H9 (cell line): ENCODE data around the gene NALCN. TPM values are rescaled to one million over a fixed set of nuclear protein-coding genes. Genes with fewer than 3 reads are reported as not detected.

Experiments
- DNase-seq: peaks from one replicate; pipeline ENCODE4 v3.0.0-alpha.2; 2017
- H2AFZ ChIP-seq: one replicate; pipeline ENCODE4 v1.6.1; 2013; ENCODE audit warnings: mild to moderate bottlenecking, low read length, control low read depth, moderate library complexity
- H2AK5ac ChIP-seq: 2 replicates; pipeline ENCODE4 v1.6.1; 2013; ENCODE audit warnings: low read length, control low read depth, mixed read lengths; ENCODE audit not compliant: insufficient read length
- H2BK120ac ChIP-seq: one replicate; pipeline ENCODE4 v1.6.1; 2013; ENCODE audit warnings: low read depth, mild to moderate bottlenecking, low read length, control low read depth, inconsistent platforms; ENCODE audit not compliant: poor library complexity, severe bottlenecking
- H2BK12ac ChIP-seq: 2 replicates; pipeline ENCODE4 v1.6.1; 2013; ENCODE audit warnings: low read length, control low read depth, mixed read lengths, low read depth; ENCODE audit not compliant: insufficient read length
- H2BK15ac ChIP-seq: 2 replicates; pipeline ENCODE4 v1.6.1; 2013; ENCODE audit warnings: low read depth, low read length, control low read depth
- H2BK20ac ChIP-seq: one replicate; pipeline ENCODE4 v1.6.1; 2013; ENCODE audit warnings: low read depth, mild to moderate bottlenecking, low read length, control low read depth, inconsistent platforms; ENCODE audit not compliant: poor library complexity, severe bottlenecking
- H2BK5ac ChIP-seq: 2 replicates; pipeline ENCODE4 v1.6.1; 2013; ENCODE audit warnings: low read length, control low read depth, mixed read lengths; ENCODE audit not compliant: insufficient read length
- H3K14ac ChIP-seq: 2 replicates; pipeline ENCODE4 v1.6.1; 2013; ENCODE audit warnings: low read length, control low read depth; ENCODE audit not compliant: insufficient read depth
- H3K18ac ChIP-seq: 2 replicates; pipeline ENCODE4 v1.6.1; 2013; ENCODE audit warnings: low read depth, mild to moderate bottlenecking, mixed read lengths, low read length, control low read depth; ENCODE audit not compliant: insufficient read length
- H3K23ac ChIP-seq: 2 replicates; pipeline ENCODE4 v1.6.1; 2013; ENCODE audit warnings: low read length, control low read depth, mixed read lengths, low read depth; ENCODE audit not compliant: insufficient read length
- H3K23me2 ChIP-seq: 2 replicates; pipeline ENCODE4 v1.6.1; 2013; ENCODE audit warnings: low read depth, mild to moderate bottlenecking, mixed read lengths, low read length, control low read depth; ENCODE audit not compliant: insufficient read length, poor library complexity, severe bottlenecking
- H3K27ac ChIP-seq: 2 replicates; pipeline ENCODE4 v1.5.1; 2013; ENCODE audit warnings: low read length, control low read depth, mixed read lengths, low read depth; ENCODE audit not compliant: insufficient read length
- H3K27me3 ChIP-seq: 2 replicates; pipeline ENCODE4 v1.6.1; 2013; ENCODE audit warnings: low read length, control low read depth, inconsistent platforms; ENCODE audit not compliant: insufficient read depth
- H3K4ac ChIP-seq: 2 replicates; pipeline ENCODE4 v1.6.1; 2013; ENCODE audit warnings: low read depth, mild to moderate bottlenecking, control low read depth, inconsistent platforms, low read length, moderate library complexity
- H3K4me1 ChIP-seq: 2 replicates; pipeline ENCODE4 v1.6.1; 2013; ENCODE audit warnings: low read length, control low read depth, inconsistent platforms; ENCODE audit not compliant: insufficient read depth
- H3K4me2 ChIP-seq: 2 replicates; pipeline ENCODE4 v1.6.1; 2013; ENCODE audit warnings: low read length, control low read depth, mixed read lengths; ENCODE audit not compliant: insufficient read length, insufficient read depth
- H3K56ac ChIP-seq: 2 replicates; pipeline ENCODE4 v1.6.1; 2013; ENCODE audit warnings: low read depth, mild to moderate bottlenecking, mixed read lengths, low read length, control low read depth; ENCODE audit not compliant: insufficient read length
- H3K79me1 ChIP-seq: 2 replicates; pipeline ENCODE4 v1.6.1; 2013; ENCODE audit warnings: low read depth, mild to moderate bottlenecking, moderate library complexity, low read length, control low read depth, inconsistent platforms; ENCODE audit not compliant: insufficient read depth, poor library complexity, severe bottlenecking
- H3K79me2 ChIP-seq: 2 replicates; pipeline ENCODE4 v1.6.1; 2013; ENCODE audit warnings: low read length, control low read depth, inconsistent platforms; ENCODE audit not compliant: insufficient read depth
- H3K9ac ChIP-seq: 2 replicates; pipeline ENCODE4 v1.6.1; 2013; ENCODE audit warnings: low read length, control low read depth, mixed read lengths; ENCODE audit not compliant: insufficient read length; ENCODE audit errors: extremely low read depth
- H3K9me3 ChIP-seq: one replicate; pipeline ENCODE4 v1.6.1; 2013; ENCODE audit warnings: low read depth, low read length, inconsistent platforms; ENCODE audit not compliant: control insufficient read depth
- H3T11ph ChIP-seq: one replicate; pipeline ENCODE4 v1.6.1; 2013; ENCODE audit warnings: mild to moderate bottlenecking, low read length, control low read depth, inconsistent platforms
- H4K20me1 ChIP-seq: one replicate; pipeline ENCODE4 v1.6.1; 2013; ENCODE audit not compliant: control insufficient read depth, insufficient read length, insufficient read depth
- H4K5ac ChIP-seq: 2 replicates; pipeline ENCODE4 v1.6.1; 2013; ENCODE audit warnings: low read depth, mild to moderate bottlenecking, mixed read lengths, low read length, control low read depth; ENCODE audit not compliant: insufficient read length
- H4K8ac ChIP-seq: replicated peaks from 2 replicates; pipeline ENCODE4 v1.6.1; 2013; ENCODE audit warnings: low read length, control low read depth, mixed read lengths, low read depth; ENCODE audit not compliant: insufficient read length
- H4K91ac ChIP-seq: 2 replicates; pipeline ENCODE4 v1.6.1; 2013; ENCODE audit warnings: low read depth, mild to moderate bottlenecking, moderate library complexity, mixed read lengths, low read length, control low read depth; ENCODE audit not compliant: insufficient read length
- H3K27ac Mint-ChIP-seq, 3 experiments: 2 replicates in 2 of 3; 3 replicates in 1 of 3; pipeline ENCODE4 v1.8.0; 2020 to 2021; ENCODE audit warnings: mixed read lengths in 3 of 3, mild to moderate bottlenecking in 1 of 3, moderate library complexity in 1 of 3
- H3K27me3 Mint-ChIP-seq: 2 replicates; pipeline ENCODE4 v1.8.0; 2021; ENCODE audit warnings: low read depth, mild to moderate bottlenecking, moderate library complexity, mixed read lengths
- H3K36me3 Mint-ChIP-seq, 3 experiments: 2 replicates in 2 of 3; 3 replicates in 1 of 3; pipeline ENCODE4 v1.8.0; 2020 to 2021; ENCODE audit warnings: low read depth in 3 of 3, mixed read lengths in 3 of 3; ENCODE audit not compliant: insufficient read depth in 1 of 3
- H3K4me1 Mint-ChIP-seq, 2 experiments: 2 replicates each; pipeline ENCODE4 v1.8.0; 2020; ENCODE audit warnings: mixed read lengths in 2 of 2
- H3K4me3 Mint-ChIP-seq, 2 experiments: 2 replicates in 1 of 2; 3 replicates in 1 of 2; pipeline ENCODE4 v1.8.0; 2020 to 2021; ENCODE audit warnings: mild to moderate bottlenecking in 2 of 2, mixed read lengths in 2 of 2, moderate library complexity in 1 of 2
- H3K9me3 Mint-ChIP-seq, 2 experiments: 2 replicates in 1 of 2; 3 replicates in 1 of 2; pipeline ENCODE4 v1.8.0; 2020; ENCODE audit warnings: mild to moderate bottlenecking in 2 of 2, mixed read lengths in 2 of 2, moderate library complexity in 1 of 2
- WGBS: extraction: QIAGEN DNeasy Blood & Tissue Kit; methylation state at CpG from one replicate; pipeline ENCODE4 v1.1.7; 2013; ENCODE audit warnings: missing lambda C conversion rate, low lambda C conversion rate, mixed read lengths; ENCODE audit not compliant: insufficient read length; ENCODE audit errors: extremely low coverage; 5-methylcytosine and 5-hydroxymethylcytosine counted together
- total RNA-seq: library from RNA; stranded (reverse); gene quantifications from 2 replicates; pipeline ENCODE4 v1.2.1, GENCODE V29; 2021
- TF ChIP-seq, protein P1 (sequence below): fragments of 200-600 bp; sonication (generic); conservative IDR thresholded peaks from 3 replicates; pipeline ENCODE4 v1.8.0; 2021; ENCODE audit warnings: antibody characterized with exemption, mild to moderate bottlenecking

Gene NALCN
- total RNA-seq, 1 experiment from 2014 or later = 0.09 TPM

DNA sequence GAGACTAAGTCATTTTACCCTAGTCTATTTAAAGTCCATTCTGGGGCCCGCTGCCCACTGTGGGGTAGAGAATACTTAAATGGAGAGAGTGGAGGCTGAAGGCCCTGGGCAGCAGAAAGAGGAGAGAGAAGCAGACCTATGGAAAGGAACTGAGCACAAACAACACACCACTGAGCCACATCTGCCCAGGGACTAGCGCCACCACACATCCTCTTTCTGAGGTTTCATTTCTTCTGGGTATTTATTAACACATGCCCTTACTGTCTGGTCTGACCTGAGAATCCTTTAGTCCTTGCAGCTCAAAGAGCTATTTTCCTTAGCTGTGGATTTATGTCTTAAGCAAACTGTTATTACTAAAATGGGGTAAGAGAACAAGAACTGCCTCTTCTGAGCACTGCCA is 154.0 kb downstream of the NALCN start:
- Histone ChIP-seq H3K14ac (no peak overlapping the region), H3K9ac (no peak overlapping the region), H3K27ac (no peak overlapping the region), H3K56ac (no peak overlapping the region), H2BK5ac (no peak overlapping the region), H2BK20ac (no peak overlapping the region), H3K27me3 (no peaks in the 10 kb centered on the region), H2BK120ac (no peak overlapping the region), H3K79me1 (no peaks in the 10 kb centered on the region), H3K9me3 (no peaks in the 10 kb centered on the region), H3T11ph (no peak overlapping the region), H3K18ac (no peak overlapping the region), H2BK12ac (no peak overlapping the region), H3K4me2 (no peak overlapping the region), H2BK15ac (no peak overlapping the region), H2AK5ac (no peak overlapping the region), H4K5ac (no peak overlapping the region), H3K23ac (no peak overlapping the region), H4K20me1 (no peaks in the 10 kb centered on the region), H3K23me2 (no peaks in the 10 kb centered on the region), H3K79me2 (no peaks in the 10 kb centered on the region), H3K4me1 (no peaks in the 10 kb centered on the region; the same call in 1 of the 2 replicates), H3K4ac (no peak overlapping the region), H4K8ac (no peak overlapping the region), H4K91ac (no peak overlapping the region), H2AFZ (no peak overlapping the region)
- Mint-ChIP-seq H3K27ac (no peak overlapping the region), H3K4me3 (no peak overlapping the region), H3K9me3 (no peaks in the 10 kb centered on the region), H3K4me1 (peaks cover 0 to 6% of the 10 kb centered on the region in 2 experiments; a peak in 3 of 4 replicates), H3K27me3 (no peaks in the 10 kb centered on the region), H3K36me3 (no peaks in the 10 kb centered on the region)
- no peak for DNase-seq
- TF ChIP-seq, protein P1, sequence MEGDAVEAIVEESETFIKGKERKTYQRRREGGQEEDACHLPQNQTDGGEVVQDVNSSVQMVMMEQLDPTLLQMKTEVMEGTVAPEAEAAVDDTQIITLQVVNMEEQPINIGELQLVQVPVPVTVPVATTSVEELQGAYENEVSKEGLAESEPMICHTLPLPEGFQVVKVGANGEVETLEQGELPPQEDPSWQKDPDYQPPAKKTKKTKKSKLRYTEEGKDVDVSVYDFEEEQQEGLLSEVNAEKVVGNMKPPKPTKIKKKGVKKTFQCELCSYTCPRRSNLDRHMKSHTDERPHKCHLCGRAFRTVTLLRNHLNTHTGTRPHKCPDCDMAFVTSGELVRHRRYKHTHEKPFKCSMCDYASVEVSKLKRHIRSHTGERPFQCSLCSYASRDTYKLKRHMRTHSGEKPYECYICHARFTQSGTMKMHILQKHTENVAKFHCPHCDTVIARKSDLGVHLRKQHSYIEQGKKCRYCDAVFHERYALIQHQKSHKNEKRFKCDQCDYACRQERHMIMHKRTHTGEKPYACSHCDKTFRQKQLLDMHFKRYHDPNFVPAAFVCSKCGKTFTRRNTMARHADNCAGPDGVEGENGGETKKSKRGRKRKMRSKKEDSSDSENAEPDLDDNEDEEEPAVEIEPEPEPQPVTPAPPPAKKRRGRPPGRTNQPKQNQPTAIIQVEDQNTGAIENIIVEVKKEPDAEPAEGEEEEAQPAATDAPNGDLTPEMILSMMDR = no peak
- WGBS = no CpG with 5 or more reads among the region's 2 CpGs
